NCI-H69 (cell line): Measurements from ENCODE around the gene CCDC13.

Experiments used
- DNase-seq: peaks from one replicate; lab custom pipeline; 2025; lab: John Stamatoyannopoulos, UW

The CCDC13 gene

DNA sequence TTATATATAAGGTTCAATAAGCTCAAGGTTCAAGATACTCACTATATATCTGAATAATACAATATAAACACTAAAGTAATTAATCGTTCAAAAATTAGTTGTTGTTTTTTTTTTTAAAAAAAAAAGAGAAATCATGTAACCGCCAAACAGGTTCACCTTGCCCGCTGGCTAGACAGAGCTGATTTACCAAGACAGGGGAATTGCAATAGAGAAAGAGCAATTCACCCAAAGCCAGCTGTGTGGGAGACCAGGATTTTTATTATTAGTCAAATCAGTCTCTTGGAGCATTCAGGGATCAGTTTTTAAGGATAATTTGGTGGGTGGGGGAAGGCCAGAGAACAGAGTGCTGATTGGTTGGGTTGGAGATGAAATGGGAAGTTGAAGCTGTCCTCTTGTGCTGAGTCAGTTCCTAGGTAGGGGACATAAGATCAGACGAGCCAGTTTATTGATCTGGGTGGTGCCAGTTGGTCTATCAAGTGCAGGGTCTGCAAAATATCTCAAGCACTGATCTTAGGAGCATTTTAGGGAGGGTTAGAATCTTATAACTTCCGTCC lies 23.4 kb upstream of the CCDC13 start:
- DNase-seq: no peak

DNA sequence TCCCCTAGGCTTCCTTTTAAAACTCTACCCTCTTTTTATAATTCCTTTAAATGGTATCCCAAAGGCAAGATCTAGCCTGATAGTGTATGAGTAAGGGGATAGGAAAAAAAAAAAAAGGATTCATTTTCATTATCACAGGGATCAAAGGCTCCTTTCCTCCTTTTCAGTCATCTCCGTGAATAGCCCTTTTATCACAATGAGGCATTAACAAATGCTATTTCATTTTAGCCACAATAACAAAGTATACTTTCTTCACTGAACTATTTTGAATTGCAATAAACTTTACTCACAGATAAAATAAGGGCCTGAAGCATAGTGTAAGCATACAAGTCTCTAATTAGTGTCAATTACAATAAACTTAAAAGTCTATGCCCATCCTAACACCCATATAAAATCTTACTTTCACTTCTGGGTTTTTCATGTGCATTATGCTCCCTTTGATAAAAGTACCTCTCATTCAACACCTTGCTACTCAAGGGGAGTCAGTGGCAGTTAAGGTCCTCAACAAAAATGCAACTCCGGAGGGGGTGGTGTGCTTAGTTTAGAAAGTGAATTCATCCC lies 22.6 kb upstream of the CCDC13 start:
- no peak for DNase-seq

DNA sequence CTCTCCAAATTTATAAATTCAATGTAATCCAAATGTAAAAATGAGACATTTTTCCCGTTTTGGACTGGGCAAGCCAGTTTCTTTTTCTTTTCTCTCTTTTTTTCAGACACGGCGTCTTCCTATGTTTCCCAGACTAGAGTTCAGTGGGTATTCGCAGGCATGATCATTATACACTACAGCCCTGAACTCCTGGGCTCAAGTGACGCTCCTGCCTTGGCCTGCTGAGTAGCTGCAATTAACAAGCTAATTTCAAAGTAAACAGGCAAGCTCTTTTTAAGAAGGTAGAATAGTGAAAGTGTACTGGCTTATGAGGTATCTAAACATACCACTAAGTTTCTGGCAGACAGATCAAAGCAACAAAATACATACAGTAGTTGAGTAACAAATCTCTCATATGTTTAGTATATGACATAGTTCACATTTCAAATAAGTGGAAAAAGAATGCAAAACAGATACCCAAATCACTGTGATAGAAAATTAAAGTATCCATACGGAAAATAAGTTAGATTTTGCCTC lies 17.7 kb upstream of the CCDC13 start:
- DNase-seq: peak; percentile 76

GRCh38 chr3:42786631-42787030 lies 13.6 kb upstream of the CCDC13 start:
- DNase-seq: no peak

GRCh38 chr3:42786212-42786611 lies 13.2 kb upstream of the CCDC13 start:
- no peak for DNase-seq

DNA sequence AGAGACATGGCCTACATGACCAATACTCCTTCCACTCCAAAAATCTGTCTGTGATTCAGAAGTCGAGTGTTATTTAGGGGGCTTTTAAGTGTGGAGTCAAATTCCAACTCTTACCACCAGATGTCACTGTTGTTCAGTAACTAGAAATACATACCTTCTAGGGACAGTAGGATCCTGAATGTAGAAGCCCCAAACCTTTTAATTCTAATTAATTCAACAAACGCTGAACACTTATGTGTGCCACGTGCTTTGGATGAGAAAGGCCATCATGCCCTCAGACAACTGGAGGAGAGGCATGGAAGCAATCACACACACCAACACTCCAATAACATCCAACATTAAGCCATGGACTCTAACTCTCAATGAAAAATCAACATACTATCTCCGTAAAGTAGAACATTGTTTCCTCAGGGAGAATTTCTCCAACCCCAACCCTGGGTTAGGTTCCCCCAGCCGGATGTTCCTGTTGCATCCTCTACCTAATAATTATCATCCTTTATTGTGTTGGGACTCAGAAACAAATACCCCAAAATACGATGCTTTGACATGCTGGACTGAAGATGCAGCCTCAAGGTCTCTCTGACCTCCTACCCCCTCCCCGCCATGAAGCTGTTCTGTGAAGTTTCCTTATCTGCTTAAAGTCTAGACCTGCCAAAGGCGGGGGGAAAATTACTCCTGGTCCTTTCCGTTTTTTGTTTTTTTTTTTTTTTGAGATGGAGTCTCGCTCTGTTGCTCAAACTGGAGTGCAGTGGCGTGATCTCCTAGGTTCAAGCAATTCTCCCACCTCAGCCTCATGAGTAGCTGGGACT lies 8.0 kb upstream of the CCDC13 start:
- DNase-seq: peak; percentile 71

- no peak for DNase-seq
Measured at GRCh38 chr3:42780398-42780797, 7.3 kb upstream of the CCDC13 start.

DNA sequence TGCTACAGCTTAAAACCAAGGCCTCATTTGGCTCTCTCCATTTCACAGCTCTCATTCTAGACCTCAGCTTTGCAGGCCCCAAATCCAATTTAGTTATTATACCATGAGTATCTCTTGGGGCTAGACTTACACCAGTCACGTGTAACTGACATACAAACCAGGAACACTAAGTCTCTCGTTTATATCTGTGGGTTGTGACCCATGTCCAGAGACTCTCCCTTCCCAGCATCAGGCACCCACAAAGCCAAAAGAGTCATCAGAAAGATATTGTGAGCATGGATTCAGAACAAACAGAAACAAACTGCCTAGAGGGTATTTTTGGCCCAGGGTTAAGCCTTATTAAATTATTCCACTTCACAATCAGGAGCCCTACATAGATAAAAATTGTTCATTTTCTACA lies 5.6 kb upstream of the CCDC13 start:
- DNase-seq: no peak

DNA sequence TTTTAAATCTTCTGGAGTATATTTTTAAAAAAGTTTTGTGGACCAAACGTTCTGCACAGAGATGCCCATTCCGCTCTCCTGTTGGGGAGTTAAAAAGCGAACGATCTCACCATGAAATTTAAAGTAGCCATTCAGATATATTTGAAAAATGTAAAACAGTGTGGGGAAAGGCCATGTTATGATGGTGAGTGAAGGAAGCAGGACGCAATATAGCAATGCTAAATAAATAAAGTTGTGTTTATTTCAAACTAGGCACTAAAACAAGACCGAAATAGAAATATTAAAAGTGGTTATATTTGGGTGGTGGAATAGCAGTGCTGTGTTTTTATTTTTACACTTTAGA lies 327 bp upstream of the CCDC13 start:
- DNase-seq: no peak

DNA sequence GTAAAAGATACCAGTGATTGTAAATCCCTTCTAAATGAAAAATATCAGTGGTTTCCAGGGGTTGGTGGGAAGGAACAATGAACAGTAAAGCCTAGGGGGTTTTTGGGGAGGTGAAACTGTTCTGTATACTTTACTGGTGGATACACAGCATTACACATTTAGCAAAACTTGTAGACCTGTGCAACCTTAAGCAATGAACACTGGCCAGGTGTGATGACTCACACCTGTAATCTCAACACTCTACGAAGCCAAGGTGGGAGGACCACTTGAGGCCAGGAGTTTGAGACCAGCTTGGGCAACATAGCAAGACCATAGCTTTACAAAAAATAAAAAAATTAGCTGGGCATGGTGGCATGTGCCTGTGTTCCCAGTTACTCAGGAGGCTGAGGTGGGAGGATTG lies 1.8 kb downstream of the CCDC13 start:
- DNase-seq: no peak

DNA sequence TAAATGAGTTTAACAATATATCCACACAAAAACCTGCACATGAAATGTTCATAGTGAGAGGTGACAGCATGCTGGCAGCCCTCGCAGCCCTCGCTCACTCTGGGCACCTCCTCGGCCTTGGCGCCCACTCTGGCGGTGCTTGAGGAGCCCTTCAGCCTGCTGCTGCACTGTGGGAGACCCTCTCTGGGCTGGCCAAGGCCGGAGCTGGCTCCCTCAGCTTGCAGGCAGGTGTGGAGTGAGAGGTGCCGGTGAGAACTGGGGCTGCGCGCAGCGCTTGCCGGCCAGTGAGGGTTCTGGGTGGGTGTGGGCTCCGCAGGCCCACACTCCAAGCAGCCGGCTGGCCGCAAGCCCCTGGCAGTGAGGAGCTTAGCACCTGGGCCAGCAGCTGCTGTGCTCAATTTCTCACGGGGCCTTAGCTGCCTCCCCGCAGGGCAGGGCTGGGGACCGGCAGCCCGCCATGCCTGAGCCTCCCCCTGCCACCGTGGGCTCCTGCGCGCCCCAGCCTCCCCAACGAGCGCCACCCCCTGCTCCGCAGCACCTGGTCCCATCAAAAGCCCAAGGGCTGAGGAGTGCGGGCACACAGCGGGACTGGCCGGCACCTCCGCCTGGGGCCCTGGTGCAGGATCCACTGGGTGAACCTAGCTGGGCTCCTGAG lies 3.4 kb downstream of the CCDC13 start:
- DNase-seq: no peak

- DNase-seq: no peak
Measured at GRCh38 chr3:42764561-42765295, 8.3 kb downstream of the CCDC13 start.

DNA sequence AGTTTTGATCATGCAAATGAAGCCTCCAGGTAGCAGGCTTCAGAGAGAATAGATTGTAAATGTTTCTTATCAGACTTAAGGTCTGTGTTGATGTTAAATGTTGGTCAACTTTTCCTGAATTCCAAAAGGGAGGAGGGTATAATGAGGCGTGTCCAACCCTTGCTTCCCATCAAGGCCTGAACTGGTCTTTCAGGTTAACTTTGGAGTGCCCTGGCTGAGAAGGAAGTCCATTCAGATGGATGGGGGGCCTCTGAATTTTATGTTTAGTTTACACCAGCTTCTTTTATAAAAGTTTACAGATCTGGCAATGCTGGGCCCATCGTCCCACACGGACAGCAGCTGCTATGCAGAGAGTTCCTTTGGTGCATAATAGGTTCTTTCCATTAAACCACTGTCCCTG lies 8.9 kb downstream of the CCDC13 start:
- no peak for DNase-seq

DNA sequence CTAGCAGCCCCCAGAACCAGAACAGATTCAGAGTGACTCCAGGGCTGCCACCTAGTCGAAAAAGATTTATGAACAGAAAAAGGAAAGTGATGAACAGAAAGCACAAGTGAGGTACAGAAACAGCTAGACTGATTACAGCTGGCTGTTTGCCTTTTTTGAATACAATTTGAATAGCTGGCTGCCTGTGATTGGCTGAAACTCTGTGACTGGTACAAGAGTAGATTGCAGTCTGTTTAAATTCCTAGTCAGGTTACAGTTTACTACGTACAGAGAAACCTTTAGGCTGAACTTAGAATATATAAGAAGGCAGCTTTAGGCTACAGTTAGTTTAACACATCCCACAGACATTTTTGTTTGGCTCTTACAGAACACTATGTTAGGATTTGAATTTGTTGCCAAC lies 10.0 kb downstream of the CCDC13 start:
- peak; percentile 69 for DNase-seq

GRCh38 chr3:42762046-42762724 lies 10.9 kb downstream of the CCDC13 start:
- DNase-seq: peak; percentile 84

DNA sequence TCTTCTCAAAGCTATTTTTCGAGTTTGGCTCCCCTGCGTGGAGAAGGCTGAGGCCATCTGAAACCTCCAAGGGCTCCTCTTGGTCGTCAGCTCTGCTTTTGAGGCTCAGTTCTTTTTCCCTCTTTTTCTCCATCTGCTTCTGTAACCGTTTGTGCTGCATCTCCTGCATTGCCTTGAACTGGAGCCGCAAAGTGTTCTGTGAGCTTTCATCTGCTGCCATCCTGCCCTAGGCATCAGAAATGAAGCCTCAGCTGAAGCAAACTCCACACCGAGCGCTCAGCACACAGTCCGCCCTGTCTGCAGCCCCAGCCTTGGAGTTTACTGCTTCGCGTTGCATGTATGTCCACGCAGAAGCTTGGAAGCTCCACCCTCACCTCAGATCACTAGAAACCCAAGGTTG lies 14.9 kb downstream of the CCDC13 start:
- DNase-seq: no peak

DNA sequence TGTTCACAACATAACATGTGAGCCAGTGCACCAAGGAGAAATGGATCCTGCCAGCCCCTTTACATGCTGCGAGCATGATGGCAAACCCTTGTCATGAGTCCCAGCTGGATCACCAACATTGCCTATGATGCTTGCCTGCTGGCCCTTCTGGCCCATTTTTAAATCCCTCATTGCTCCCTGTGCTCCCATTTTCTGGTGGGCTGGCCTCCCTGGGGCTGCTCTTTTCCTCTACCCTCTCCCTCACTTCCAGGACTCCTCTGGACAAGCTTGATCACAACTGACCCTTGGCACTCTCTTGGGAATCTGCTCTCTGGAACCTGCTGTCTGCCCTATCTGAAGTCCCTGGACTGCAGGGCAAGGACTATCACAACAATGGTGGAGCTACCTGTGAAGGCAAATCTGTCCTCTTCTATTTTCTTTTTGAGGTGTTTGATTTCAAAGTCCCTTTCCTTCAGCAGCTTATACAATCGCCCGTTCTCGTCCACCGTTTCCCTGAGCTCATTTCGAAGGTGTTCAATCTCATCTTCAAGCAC lies 16.3 kb downstream of the CCDC13 start:
- no peak for DNase-seq

DNA sequence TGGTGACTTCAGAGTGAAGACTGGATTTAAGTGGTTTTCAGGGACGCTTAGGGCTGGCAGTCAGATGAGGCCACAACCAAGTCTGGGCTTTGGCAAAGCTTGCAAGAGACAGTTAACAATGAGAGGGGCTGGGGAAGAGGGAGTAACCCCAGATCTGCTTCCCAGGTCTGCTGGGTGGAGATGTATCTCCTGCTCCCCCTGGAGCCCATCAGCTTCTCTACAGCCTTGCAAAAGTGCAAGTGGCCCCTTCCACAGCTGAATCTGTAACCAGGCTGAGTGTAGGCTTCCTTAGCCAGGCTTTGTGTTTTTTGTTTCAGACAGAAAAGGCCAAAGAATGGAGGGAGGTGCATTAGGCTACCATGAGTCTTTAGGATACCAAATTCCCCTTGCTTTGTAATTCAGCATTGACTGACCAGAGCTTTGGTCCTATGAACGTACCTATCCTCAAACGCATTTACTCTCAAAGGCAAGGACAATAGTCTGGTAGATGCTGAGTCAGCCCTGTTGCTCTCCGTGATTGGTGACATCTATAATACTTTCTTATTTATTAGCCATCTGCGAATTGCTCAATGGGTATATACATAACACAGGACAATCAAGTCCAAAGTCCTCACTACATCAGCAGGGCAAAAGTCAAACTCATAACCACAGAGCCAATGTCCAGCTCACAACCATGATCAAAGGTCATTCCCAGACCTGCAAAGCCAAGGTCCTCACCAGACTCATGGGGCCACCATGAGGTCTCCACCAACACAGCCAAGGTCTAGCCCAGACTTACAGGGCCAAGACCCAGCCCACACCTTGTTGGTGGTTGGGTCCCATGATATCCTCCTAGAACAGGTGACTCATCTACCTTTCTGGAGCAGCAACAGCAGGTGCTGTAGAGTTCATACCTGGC lies 17.1 kb downstream of the CCDC13 start:
- DNase-seq: peak; percentile 55

- no peak for DNase-seq
Measured at GRCh38 chr3:42753757-42754156, 19.3 kb downstream of the CCDC13 start.

GRCh38 chr3:42752961-42753360 lies 20.1 kb downstream of the CCDC13 start:
- DNase-seq: no peak
